Stimulated activated CD4-positive, alpha-beta T cell treated with anti-CD3 and anti-CD28 coated beads, Interleukin-2, amount 100 ng/mL, for 48 hours (primary cell): ENCODE measurements around the gene SLC34A1.
"Not testable (repeated sequence)": the region's sequence is repeated elsewhere in the genome, so short reads cannot be mapped to it uniquely, and the experiment has no call there.

Experiments
- DNase-seq, 2 donors: peaks; one replicate each; pipeline ENCODE4 v3.0.0-alpha.2; 2020

The SLC34A1 gene, protein sequence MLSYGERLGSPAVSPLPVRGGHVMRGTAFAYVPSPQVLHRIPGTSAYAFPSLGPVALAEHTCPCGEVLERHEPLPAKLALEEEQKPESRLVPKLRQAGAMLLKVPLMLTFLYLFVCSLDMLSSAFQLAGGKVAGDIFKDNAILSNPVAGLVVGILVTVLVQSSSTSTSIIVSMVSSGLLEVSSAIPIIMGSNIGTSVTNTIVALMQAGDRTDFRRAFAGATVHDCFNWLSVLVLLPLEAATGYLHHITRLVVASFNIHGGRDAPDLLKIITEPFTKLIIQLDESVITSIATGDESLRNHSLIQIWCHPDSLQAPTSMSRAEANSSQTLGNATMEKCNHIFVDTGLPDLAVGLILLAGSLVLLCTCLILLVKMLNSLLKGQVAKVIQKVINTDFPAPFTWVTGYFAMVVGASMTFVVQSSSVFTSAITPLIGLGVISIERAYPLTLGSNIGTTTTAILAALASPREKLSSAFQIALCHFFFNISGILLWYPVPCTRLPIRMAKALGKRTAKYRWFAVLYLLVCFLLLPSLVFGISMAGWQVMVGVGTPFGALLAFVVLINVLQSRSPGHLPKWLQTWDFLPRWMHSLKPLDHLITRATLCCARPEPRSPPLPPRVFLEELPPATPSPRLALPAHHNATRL

DNA sequence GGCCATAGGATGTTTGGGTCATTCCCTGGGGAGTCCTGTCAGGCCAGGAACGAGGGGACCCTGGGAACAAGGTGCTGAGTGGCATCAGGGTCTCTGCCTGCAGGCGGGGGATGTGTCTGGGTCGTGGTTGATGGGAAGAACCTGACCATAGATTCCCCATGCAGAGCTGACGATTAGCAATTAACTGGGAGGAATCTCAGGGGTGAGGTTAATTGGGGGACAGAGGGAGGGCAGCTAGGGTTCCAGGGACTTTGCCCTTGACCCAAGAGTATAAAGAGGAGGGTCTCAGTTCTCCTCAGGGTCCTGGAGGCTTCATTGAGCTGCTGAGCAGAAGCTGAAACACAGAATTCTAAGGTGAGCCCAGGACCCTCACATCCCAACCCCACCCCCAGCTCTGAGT lies at the start of gene SLC34A1:
TSS of gene SLC34A1 (plus strand) at position 301 of the 400 bp plus-strand sequence. CDS start 1,308 bp downstream, outside the sequence.
- no peak for DNase-seq

DNA sequence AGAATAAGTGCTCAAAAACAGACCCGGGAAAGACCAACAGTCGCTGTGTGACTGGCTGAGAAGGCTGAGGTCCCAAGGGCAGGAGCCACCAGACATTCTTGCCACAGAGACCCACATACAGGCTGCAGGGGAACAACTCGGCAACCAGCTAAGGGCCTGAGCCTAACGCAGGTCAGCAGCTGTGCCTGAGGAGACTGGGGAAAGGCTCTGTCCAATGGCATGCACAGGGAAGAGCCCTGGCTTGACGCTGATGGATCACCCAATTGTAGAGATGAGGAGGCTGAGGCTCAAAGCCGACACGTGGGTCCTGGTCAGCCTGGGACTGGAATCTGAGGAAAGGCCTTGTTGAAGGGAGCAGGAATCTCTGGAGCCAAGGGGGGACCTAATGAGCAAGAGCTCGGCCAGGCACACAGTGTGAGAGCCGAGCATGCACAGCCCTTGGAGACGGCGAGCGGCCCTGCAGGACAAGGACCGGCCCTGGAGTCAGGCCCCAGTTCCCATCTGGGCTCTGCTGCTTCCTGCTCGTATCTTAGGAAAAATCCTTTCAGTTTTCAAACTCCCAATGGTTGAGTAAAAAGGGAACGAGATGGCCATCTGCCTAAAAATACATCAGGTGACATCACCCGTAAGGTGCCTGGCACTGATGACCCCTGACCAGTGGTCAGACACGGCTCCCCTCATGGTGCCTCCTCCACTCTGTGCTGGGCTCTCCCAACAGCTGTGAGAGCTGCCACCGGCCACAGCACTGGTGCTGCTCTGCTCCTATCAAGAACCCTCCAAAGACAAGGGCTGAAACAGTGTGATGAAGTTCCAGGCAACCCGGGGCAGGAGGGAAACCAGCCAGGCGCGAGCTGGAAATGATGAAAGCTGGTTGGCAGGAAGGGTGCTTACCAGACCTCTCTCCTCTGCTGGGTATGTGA lies 49.2 kb upstream of the SLC34A1 start:
- no peak for DNase-seq

DNA sequence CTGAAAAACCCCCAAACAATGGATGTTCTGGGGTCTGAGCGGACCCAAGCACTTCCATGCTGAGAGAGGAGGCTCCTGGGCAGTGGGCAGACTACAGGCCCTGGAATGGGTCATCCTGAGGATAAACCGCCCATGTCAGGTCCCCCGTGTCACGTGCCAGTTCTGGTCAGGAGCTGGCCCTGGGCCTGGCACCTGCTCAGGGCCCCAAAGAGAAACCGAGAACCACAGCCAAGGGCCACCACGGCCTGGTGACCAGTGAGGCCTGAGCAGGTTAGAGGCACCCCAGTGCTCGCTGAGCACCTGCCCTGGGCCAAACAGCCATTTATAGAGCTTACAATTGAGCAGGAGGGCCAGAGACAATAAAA lies 48.6 kb upstream of the SLC34A1 start:
- no peak for DNase-seq

DNA sequence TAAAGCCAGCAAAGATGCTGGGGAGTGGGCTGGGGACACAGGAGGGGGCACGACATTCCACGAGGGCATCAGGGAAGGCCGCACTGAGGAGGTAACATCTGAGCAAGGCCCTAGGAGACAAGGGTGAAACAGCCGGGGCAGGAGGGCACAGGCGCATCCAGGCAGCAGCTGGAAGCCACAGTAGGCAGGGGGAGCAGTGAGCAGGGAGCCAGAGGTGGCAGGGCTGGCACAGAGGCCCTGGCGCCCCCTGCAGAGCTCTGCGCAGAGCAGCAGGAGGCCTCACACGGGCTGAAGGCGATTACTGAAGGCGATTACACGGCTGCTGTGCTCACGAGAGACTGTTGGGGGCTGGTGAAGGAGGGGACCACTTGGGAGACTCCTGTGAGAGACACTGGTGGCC lies 48.1 kb upstream of the SLC34A1 start:
- DNase-seq, result no peak

DNA sequence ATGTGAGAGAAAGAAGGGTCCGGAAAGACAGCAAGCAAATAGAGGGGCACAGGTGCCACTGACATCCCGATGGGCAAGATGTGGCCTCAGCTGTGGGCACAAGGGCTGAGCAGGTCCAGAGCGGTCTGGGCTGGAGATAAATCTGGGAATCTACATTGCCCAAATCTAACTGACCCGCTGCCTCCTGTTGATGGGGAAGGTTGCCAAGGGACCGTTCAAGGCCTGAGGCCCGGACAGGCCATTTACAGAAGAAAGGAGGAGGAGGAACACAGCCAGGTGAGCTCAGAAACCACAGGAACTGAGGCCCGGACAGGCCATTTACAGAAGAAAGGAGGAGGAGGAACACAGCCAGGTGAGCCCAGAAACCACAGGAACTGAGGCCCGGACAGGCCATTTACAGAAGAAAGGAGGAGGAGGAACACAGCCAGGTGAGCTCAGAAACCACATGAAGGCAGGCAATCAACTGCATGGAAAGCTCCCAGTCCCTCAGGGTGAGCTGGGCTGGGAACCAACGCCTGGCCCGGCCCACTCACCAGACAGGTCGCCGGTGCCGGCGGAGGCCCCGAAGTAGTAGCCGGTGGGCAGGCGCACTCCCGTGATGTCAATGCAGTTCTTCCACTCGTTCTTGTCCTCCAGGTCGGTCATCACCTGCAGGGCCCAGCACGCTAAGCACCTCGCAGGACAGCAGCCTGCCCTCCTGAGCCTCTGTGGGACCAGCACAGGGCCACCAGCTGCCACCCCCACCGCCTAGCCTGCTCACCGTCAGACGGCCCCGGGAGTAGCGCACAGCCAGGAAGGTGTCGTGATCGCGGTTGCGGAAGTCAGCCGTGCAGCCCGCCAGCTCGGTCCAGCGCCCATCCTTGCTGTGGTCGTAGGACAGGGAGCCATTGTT lies 47.4 kb upstream of the SLC34A1 start:
- no peak for DNase-seq

DNA sequence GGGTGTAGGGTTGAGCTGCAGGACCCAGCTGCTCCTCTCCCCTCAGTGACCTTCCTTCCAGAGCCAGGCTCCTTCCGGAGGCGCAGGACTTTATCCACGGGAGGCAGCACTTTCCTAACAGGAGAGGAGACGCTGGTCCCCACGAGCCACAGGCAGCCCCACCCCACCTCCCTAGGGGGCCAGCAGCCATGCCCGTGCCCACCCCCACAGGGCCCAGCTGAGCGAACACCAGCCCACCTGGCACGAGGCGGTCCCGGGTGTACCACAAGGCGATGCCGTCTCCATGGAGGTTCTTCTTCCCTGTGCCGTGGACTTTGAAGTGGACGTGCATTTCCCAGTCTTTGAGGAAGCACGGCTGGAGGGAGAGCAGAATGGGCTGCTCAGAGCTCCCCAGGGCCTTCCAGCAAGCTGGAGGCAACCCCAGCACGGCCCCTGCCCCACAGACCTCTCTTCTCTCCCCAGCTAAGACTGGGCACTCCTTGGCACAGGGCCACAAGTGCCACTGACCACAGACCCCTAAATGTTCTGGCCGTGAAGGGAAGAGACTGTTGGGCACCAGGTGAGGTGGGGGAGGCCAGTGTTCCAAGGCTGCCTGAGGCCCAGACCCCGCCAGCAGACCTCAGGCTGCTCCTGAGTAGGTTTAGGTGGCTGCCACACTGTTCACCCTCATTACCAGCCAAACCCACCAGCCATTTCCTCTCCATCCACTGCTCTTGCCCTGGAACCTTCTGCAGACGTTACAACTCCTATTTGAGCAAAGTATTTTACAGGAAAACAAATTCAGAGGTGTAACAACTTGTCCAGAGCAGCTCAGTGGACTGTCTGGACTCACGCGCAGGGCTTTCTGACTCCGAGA lies 45.8 kb upstream of the SLC34A1 start:
- no peak for DNase-seq

DNA sequence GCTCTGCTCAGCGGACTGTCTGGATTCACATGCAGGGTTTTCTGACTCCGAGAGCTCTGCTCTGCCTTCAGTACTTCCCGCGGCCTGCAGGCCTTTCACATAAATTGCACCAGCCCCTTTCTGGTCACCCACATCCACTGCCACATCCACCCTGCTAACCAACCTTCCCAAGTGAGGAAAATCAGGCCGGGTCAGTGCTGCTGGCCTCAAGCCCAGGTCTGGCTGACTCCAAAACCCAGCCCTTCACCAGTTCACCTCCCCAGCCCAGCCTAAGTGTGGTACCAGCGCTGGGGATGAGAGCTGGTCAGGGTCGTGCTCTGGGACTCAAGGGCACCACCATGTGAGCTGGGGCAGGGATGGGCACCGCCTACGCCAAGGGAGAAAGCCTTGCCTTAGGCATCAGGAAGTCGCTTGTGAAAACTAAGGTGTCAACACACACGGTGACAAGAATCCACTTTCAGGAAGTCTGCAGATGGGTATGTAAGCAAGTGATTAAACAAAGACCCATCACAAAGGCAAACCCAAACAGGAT lies 45.1 kb upstream of the SLC34A1 start:
- no peak for DNase-seq

DNA sequence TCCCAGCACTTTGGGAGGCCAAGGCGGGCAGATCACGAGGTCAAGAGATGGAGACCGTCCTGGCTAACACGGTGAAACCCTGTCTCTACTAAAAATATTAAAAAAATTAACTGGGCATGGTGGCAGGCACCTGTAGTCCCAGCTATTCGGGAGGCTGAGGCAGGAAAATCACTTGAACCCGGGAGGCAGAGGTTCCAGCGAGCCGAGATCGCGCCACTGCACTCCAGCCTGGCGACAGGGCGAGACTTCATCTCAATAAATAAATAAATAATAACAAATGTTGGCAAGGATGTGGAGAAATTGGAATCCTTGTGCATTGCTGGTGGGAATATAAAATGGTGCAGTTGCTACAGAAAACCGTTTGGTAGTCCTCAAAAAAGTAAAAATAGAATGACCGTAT lies 41.2 kb upstream of the SLC34A1 start:
- DNase-seq, result not testable (repeated sequence)

DNA sequence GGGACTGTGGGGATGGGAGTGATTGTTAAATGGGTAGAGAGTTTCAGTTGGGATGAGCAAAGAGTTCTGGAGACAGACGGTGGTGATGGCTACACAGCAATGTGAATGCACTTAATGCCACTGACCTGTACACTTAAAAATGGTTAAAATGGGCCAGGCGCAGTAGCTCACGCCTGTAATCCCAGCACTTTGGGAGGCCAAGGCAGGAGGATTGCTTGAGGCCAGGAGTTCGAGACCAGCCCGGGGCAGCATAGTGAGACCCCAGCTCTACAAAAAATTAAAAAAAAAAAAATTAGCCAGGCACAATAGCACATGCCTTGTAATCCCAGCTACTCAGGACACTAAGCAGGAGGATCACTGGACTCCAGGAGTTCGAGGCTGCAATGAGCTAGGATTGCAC lies 40.5 kb upstream of the SLC34A1 start:
- no peak for DNase-seq

DNA sequence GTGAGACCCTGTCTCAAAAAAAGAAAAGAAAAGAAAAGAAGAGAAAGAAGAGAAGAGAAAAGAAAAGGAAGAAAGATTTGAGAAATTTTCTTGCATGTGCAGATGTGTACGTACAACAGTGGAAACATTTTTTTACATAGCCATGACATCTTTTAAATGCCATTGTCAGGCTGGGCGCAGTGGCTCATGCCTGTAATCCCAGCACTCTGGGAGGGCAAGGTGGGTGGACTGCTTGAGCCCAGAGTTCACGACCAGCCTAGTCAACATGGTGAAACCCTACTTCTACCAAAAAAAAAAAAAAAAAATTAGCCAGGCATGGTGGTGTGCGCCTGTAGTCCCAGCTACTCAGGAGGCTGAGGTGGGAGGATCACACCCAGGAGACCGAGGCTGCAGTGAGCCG lies 39.3 kb upstream of the SLC34A1 start:
- DNase-seq, result no peak

DNA sequence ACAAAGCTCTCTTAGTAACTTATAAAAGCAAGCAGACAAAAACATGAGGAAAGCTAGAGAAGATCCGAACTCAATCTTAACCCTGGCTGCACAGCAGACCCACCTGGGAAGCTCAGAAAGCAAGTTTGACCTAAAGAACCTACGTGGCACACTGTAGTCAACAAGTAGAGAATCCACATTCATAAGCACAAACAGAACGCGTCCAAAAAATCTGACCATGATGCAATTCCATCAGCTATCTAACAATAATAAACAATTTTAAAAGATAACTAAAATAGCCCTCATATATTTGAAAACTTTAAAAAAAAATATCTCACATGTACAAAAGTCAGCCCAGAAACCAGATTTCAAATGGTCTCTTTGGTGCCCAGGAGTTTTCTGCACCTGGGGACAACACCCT lies 37.4 kb upstream of the SLC34A1 start:
- no peak for DNase-seq

DNA sequence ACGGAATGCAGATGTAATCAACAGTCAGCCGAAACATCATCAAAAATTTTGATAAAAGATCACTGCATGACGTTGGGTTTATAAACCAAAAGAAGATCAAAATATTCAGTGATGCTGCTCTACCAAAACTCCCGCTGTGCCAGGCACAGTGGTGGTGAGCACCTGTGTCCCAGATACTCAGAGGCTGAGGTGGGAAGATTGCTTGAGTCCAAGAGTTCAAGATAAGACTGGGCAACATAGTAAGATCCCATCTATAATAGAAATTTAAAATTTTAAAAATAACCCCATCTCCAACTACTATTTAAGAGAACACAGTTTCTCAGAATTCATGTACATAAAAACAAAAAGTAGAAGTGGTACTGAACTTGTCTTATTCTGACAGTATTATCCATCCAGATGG lies 36.5 kb upstream of the SLC34A1 start:
- DNase-seq, result no peak

DNA sequence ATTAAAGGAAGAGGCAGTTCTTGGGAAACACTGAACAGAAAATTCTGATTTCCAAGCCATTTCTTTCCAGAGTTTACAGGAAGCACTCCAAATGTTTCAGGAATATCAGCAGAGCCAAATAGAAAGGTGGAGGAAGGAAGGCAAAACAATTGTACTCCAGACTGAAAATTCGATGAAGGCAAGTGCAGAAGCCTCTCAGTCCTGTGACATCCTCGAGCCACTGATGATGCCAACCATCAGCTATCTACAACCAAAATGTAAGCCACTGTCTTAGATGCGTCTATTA lies 34.9 kb upstream of the SLC34A1 start:
- DNase-seq, result no peak

DNA sequence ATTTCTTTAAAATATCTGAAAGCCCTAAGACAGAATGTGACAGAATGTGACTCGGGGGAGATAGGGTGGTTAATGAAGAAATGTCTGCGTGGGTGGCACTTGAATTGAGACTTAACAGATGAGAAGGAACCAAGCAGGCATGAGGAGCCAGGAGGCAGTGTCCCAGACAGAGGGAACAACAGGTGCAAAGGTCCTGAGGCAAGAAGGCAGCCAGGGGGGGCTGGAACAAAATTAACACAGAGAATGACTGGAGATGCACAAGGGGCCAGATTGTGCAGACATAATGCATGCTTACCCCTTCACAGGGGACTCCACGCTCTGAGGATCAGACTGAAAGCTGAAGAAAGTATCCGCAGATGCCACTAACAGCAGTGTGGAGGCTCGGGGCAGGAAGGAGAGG lies 34.5 kb upstream of the SLC34A1 start:
- no peak for DNase-seq

DNA sequence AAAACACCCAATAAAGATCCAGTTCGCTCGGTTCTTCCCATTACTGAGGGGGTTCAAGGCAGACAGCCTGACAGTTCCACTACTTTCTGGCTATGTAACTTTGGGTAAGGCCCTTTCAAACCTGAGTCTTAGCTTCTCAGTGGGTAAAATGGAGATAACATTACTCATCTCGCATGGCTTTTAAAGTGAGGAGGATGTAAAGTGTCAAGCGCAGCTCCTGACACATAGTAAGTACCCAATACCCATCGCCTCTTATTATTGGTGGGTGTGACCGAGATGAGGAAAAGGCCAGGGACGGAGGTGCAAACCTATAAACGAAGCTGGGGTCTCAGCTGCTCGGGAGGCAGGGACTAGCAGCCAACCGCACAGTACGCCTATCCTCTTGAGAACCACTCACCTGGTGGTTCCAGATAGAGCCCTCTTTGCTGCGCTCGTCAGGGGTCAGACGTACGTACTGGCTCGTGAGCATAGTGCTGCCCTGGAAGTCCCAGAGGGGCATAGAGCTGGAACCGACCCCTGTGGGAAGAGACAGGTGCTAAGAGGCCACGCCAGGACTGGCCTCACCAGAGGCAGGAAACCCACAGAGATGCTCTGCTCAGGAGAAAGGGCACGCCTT lies 33.4 kb upstream of the SLC34A1 start:
- DNase-seq, result no peak

DNA sequence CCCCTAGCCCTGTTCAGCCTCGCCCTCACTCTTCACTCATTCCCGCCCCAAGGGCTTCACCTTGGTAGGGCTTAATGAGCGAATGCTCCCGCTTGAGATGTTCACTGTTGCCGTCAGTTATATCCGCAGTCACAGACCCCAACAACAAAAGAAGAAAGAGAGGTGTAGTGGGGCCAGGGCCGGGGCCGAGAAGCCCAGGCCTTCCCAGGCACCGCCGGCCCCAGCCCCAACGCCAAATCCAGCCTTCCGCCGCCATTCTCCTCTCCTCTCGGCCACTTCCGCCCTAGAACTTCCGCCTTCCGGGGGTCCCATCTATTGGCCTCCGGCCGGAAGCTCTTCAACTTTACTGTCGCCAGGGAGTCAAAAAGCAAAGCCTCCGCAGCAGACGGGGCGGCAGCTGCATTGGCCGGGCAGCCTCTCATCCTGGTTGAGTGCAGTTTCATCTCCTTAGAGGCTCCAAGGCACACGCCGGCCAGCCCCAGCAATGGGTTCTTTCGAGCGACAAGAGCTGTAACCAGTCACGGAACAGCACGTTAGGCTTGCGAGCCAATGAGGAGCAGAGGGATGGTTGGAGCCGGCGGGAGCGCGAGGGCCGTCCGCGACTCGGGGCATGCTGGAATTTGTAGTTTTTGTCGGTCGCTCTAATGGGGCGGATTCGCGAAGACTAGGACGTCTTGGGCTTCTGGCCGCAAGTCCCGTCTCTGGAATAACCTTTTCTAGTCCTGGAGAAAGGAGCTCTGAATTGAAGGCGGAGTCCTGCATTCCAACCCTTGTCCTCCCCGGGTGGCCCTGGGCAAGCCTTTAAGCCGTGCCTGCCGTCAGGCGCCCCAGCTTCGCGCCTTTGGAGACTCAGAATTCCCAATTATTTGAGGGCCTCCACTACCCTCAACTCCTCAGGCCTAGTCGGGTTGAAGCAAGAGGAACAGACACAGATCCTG lies 32.6 kb upstream of the SLC34A1 start, which contains the start of gene LMAN2:
TSS of gene LMAN2 (minus strand) at position 277 of the 938 bp plus-strand sequence. CDS start at position 256, 21 bp downstream.
- DNase-seq, result peak; percentile 83 to 85

DNA sequence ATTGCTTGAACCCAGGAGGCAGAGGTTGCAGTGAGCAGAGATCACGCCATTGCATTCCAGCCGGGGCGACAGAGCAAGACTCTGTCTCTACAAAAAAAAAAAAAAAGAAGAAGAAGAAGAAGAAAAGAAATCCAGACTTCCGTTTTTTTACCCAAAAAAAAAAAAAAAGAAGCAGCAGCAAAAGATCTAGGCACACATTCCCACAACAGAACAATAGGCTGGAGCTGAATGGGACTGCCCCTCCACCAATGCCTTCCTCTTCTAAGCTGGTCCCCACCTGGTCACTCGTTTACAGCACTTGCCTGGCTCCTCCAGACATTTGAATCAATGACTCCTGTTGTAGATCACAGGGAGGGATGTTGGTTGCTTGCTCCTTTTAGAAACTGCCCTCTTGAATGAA lies 31.1 kb upstream of the SLC34A1 start:
- DNase-seq, result no peak

DNA sequence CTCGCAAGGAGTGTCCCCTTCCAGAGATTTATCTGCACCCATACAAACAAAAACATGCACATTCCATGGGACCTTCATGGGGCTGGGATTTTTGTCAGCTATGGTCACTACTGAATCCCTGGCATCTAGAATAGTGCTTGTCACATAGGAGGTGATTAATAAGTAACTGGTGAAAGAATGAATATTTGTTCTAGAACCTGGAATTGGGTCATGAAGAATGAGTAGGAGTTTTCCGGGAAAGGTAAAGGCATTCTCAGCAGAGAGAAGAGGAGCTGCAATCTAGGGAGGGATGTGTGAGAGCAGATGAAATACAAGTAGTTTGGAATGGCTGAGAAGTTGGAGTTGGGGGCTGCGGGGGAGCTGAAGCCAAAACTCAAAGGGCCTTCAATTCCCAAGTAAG lies 30.0 kb upstream of the SLC34A1 start:
- no peak for DNase-seq

DNA sequence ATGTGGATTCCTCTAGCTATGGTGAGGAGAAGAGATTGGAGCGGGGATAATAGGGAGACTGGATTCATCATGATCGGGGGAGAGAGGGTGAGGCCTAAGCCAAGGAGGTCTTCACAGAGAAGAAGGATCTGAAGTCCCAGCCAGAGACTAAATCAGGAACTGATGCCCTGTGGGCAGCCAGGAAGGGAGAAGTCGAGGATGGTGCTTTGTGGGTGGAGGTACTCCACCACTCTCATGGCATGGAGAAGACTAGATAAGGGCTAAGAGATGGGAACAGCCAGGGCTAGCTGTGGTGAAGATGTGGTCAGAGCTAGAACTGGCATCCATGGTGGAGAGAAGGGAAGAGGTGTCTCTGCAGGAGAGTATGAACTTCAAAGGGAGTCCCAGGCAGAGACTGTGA lies 29.5 kb upstream of the SLC34A1 start:
- no peak for DNase-seq
